IMR-90 (cell line): ENCODE results near the gene SRCIN1. TPM values are rescaled to one million over a fixed set of nuclear protein-coding genes. Genes with fewer than 3 reads are reported as not detected.

Experiments used
- ATAC-seq: fragments of 200-7000 bp; cut with Tn5 transposase; 2 replicates; pipeline ENCODE4 v1.9.1; 2020; ENCODE audit warnings: low read depth, mild to moderate bottlenecking, moderate library complexity
- BruUV-seq: library from RNA; stranded (reverse); fragments of 400-500 nt; replicated peaks from 2 replicates; lab custom pipeline; 2021; lab: Mats Ljungman, UMichigan
- CTCF ChIA-PET: fragments of 300-600 bp; formaldehyde crosslinking; extraction: SDS; loops from one replicate; lab custom pipeline; 2021; ENCODE audit warnings: antibody characterized with exemption; lab: Yijun Ruan, JAX
- POLR2A ChIA-PET: fragments of 300-600 bp; sonication (Branson Sonifier 250); formaldehyde crosslinking; loops from one replicate; lab custom pipeline; 2022; ENCODE audit warnings: antibody characterized with exemption; ENCODE audit not compliant: unreplicated experiment; lab: Charles Lee
- DNase-seq: peaks from one replicate; pipeline ENCODE4 v3.0.0; 2013
- H2AFZ ChIP-seq: replicated peaks from 2 replicates; pipeline ENCODE3; 2013; ENCODE audit warnings: low read length, mild to moderate bottlenecking; ENCODE audit not compliant: poor library complexity
- H2AK5ac ChIP-seq: 2 replicates; pipeline ENCODE4 v1.6.1; 2013; ENCODE audit warnings: low read depth, low read length, inconsistent platforms
- H2AK9ac ChIP-seq: replicated peaks from 2 replicates; pipeline ENCODE3; 2013; ENCODE audit warnings: mild to moderate bottlenecking, low read depth, low read length, moderate library complexity; ENCODE audit not compliant: poor library complexity
- H2BK120ac ChIP-seq: 2 replicates; pipeline ENCODE4 v1.6.1; 2013; ENCODE audit warnings: low read depth, low read length, inconsistent platforms
- H2BK15ac ChIP-seq: 3 replicates; pipeline ENCODE4 v1.6.1; 2013; ENCODE audit warnings: low read depth, low read length, inconsistent platforms
- H2BK20ac ChIP-seq: 2 replicates; pipeline ENCODE4 v1.6.1; 2013; ENCODE audit warnings: low read depth, mild to moderate bottlenecking, inconsistent platforms, low read length, moderate library complexity
- H2BK5ac ChIP-seq: 2 replicates; pipeline ENCODE4 v1.6.1; 2013; ENCODE audit warnings: mild to moderate bottlenecking, low read depth, low read length, inconsistent platforms; ENCODE audit not compliant: poor library complexity, severe bottlenecking
- H3K14ac ChIP-seq: replicated peaks from 2 replicates; pipeline ENCODE4 v1.6.1; 2013; ENCODE audit warnings: low read depth, low read length, inconsistent platforms
- H3K18ac ChIP-seq: 2 replicates; pipeline ENCODE4 v1.6.1; 2013; ENCODE audit warnings: low read depth, low read length, control low read depth
- H3K23ac ChIP-seq: 2 replicates; pipeline ENCODE4 v1.6.1; 2013; ENCODE audit warnings: low read depth, low read length, inconsistent platforms
- H3K27ac ChIP-seq: 2 replicates; pipeline ENCODE4 v1.5.1; 2013; ENCODE audit warnings: mild to moderate bottlenecking, control low read depth, low read length; ENCODE audit not compliant: insufficient read depth
- H3K27me3 ChIP-seq: 2 replicates; pipeline ENCODE4 v1.6.1; 2013; ENCODE audit warnings: low read length; ENCODE audit not compliant: control insufficient read depth, insufficient read depth
- H3K36me3 ChIP-seq: 2 replicates; pipeline ENCODE4 v1.6.1; 2013; ENCODE audit warnings: low read length, mixed read lengths; ENCODE audit not compliant: control insufficient read depth, insufficient read depth
- H3K4ac ChIP-seq: 2 replicates; pipeline ENCODE4 v1.6.1; 2013; ENCODE audit warnings: low read depth, low read length, inconsistent platforms
- H3K4me1 ChIP-seq: 2 replicates; pipeline ENCODE4 v1.6.1; 2013; ENCODE audit warnings: low read length, mixed read lengths; ENCODE audit not compliant: control insufficient read depth, insufficient read depth
- H3K4me2 ChIP-seq: 2 replicates; pipeline ENCODE4 v1.6.1; 2013; ENCODE audit warnings: low read depth, mild to moderate bottlenecking, control low read depth, low read length, moderate library complexity
- H3K4me3 ChIP-seq: 2 replicates; pipeline ENCODE4 v1.5.1; 2013; ENCODE audit warnings: low read depth, mild to moderate bottlenecking, control low read depth, low read length, moderate library complexity; ENCODE audit not compliant: insufficient read depth
- H3K56ac ChIP-seq: 2 replicates; pipeline ENCODE4 v1.6.1; 2013; ENCODE audit warnings: low read length, inconsistent platforms; ENCODE audit not compliant: insufficient read depth; ENCODE audit errors: extremely low read depth
- H3K79me1 ChIP-seq, 2 experiments: 2 replicates each; pipeline ENCODE4 v1.6.1; 2013; ENCODE audit warnings: low read length in 2 of 2, inconsistent platforms in 1 of 2, low read depth in 1 of 2
- H3K9ac ChIP-seq: 2 replicates; pipeline ENCODE4 v1.6.1; 2013; ENCODE audit warnings: low read depth, low read length, control low read depth
- H3K9me1 ChIP-seq: 2 replicates; pipeline ENCODE4 v1.6.1; 2013; ENCODE audit warnings: low read length, inconsistent platforms; ENCODE audit not compliant: insufficient read depth
- H3K9me3 ChIP-seq: 2 replicates; pipeline ENCODE4 v1.6.1; 2013; ENCODE audit warnings: low read length; ENCODE audit not compliant: control insufficient read depth, insufficient read depth
- H4K20me1 ChIP-seq: 2 replicates; pipeline ENCODE4 v1.6.1; 2013; ENCODE audit warnings: low read length, inconsistent platforms; ENCODE audit not compliant: insufficient read depth
- H4K5ac ChIP-seq: 2 replicates; pipeline ENCODE4 v1.6.1; 2013; ENCODE audit warnings: mild to moderate bottlenecking, low read depth, low read length, control low read depth
- H4K8ac ChIP-seq, 2 experiments: 2 replicates each; pipeline ENCODE4 v1.6.1; 2013; ENCODE audit warnings: low read depth in 2 of 2, low read length in 2 of 2, control low read depth in 1 of 2, inconsistent platforms in 1 of 2
- H4K91ac ChIP-seq: 2 replicates; pipeline ENCODE4 v1.6.1; 2013; ENCODE audit warnings: low read depth, low read length, inconsistent platforms; ENCODE audit not compliant: insufficient read depth
- CEBPB ChIP-seq: IDR thresholded peaks from 2 replicates; pipeline ENCODE4 v1.6.1; 2012; ENCODE audit warnings: low read depth, low read length, improper control_type of control experiment
- CHD1 ChIP-seq: IDR thresholded peaks from 2 replicates; pipeline ENCODE4 v1.6.1; 2012; ENCODE audit warnings: low read depth, low read length, improper control_type of control experiment
- CTCF ChIP-seq: conservative IDR thresholded peaks from 2 replicates; pipeline ENCODE4 v1.5.1; 2012; ENCODE audit warnings: mild to moderate bottlenecking, low read depth, low read length, improper control_type of control experiment
- MAFK ChIP-seq: IDR thresholded peaks from 2 replicates; pipeline ENCODE4 v1.6.1; 2012; ENCODE audit warnings: low read depth, low read length, improper control_type of control experiment
- MAZ ChIP-seq: IDR thresholded peaks from 2 replicates; pipeline ENCODE4 v1.6.1; 2012; ENCODE audit warnings: low read depth, mild to moderate bottlenecking, low read length, improper control_type of control experiment, moderate library complexity, borderline replicate concordance
- MXI1 ChIP-seq: IDR thresholded peaks from 2 replicates; pipeline ENCODE4 v1.6.1; 2012; ENCODE audit warnings: low read depth, mild to moderate bottlenecking, low read length, moderate library complexity, borderline replicate concordance
- NFE2L2 ChIP-seq: fragments of 150-350 bp; IDR thresholded peaks from 2 replicates; pipeline ENCODE4 v1.6.1; 2016; ENCODE audit warnings: low read depth, mild to moderate bottlenecking, low read length
- POLR2A ChIP-seq: IDR thresholded peaks from 2 replicates; pipeline ENCODE4 v1.6.1; 2012; ENCODE audit warnings: mild to moderate bottlenecking, low read depth, low read length
- RAD21 ChIP-seq: IDR thresholded peaks from 2 replicates; pipeline ENCODE4 v1.6.1; 2012; ENCODE audit warnings: low read length, improper control_type of control experiment
- RFX5 ChIP-seq: IDR thresholded peaks from 2 replicates; pipeline ENCODE4 v1.8.0; 2012; ENCODE audit warnings: low read depth, mild to moderate bottlenecking, low read length, moderate library complexity
- USF2 ChIP-seq: fragments of 150-350 bp; IDR thresholded peaks from 2 replicates; pipeline ENCODE4 v1.6.1; 2017; ENCODE audit warnings: mild to moderate bottlenecking, antibody characterized with exemption, low read length, low read depth
- WGBS, 2 experiments: methylation state at CpG; one replicate each; pipeline versions ENCODE4 v1.1.5 to v1.1.7; 2013; ENCODE audit warnings: missing lambda C conversion rate in 2 of 2; ENCODE audit not compliant: insufficient read length in 1 of 2; ENCODE audit errors: extremely low coverage in 2 of 2; 5-methylcytosine and 5-hydroxymethylcytosine counted together
- dilution Hi-C: fragments of 300-500 bp; cut with HindIII; formaldehyde crosslinking; loops from one replicate; pipeline ENCODE4 v1.14.3; 2018; ENCODE audit warnings: low sequenced_read_pairs; ENCODE audit not compliant: unreplicated experiment
- in situ Hi-C: fragments of 300-500 bp; cut with MboI; formaldehyde crosslinking; loops from 3 replicates; pipeline ENCODE4 v1.14.3; 2019; ENCODE audit warnings: low sequenced_read_pairs, inconsistent platforms, mixed read lengths
- intact Hi-C: fragments of 100-400 bp; cut with micrococcal nuclease; formaldehyde crosslinking; loops from 2 replicates; pipeline ENCODE4 v1.10.0; 2022
- polyA plus RNA-seq, 3 experiments: library from polyadenylated mRNA; depleted of rRNA; stranded (reverse); fragments of >200 nt; gene quantifications; 2 replicates each; pipeline ENCODE4 v1.2.3, GENCODE V29; 2012; ENCODE audit warnings: low replicate concordance in 1 of 3
- total RNA-seq: library from RNA; depleted of rRNA; stranded (reverse); fragments of >200 nt; gene quantifications from 2 replicates; pipeline ENCODE4 v1.2.3, GENCODE V29; 2012
- TF ChIP-seq, protein P1 (sequence below): fragments of 150-350 bp; IDR thresholded peaks from 2 replicates; pipeline ENCODE4 v1.6.1; 2016; ENCODE audit warnings: low read depth, mild to moderate bottlenecking, low read length, moderate library complexity, borderline replicate concordance

The SRCIN1 gene
- total and polyA plus RNA-seq, 2 of the 4 experiments (the other 2 are of a cell fraction), result not detected

- Histone ChIP-seq H3K36me3 (no peaks in the 10 kb centered on the region), H2BK15ac (no peak overlapping the region), H3K4me1 (no peaks in the 10 kb centered on the region), H2AK5ac (no peak overlapping the region), H3K27me3 (peaks cover 54% of the 10 kb centered on the region), H3K4me3 (no peak overlapping the region), H3K18ac (no peak overlapping the region), H2AK9ac (no peak overlapping the region), H4K8ac (no peak overlapping the region), H2BK5ac (no peak overlapping the region), H3K27ac (no peak overlapping the region), H3K79me1 (no peaks in the 10 kb centered on the region), H3K14ac (no peak overlapping the region), H2BK20ac (no peak overlapping the region), H4K91ac (no peak overlapping the region), H2BK120ac (no peak overlapping the region), H3K56ac (no peak overlapping the region), H3K4ac (no peak overlapping the region), H2AFZ (no peak overlapping the region), H3K23ac (no peak overlapping the region), H3K4me2 (no peak overlapping the region), H4K20me1 (no peaks in the 10 kb centered on the region), H3K9me1 (0 out of 2 replicates have a peak, but pooled peaks cover 2% of the 10 kb centered on the region), H3K9ac (no peak overlapping the region), H4K5ac (no peak overlapping the region), H3K9me3 (no peaks in the 10 kb centered on the region; the same call in 1 of the 2 replicates)
- ChIA-PET CTCF (no interaction called here), POLR2A (no interaction called here)
- TF ChIP-seq CHD1 (no peak), CTCF (no peak), CEBPB (no peak), POLR2A (no peak), RFX5 (no peak), RAD21 (no peak), NFE2L2 (no peak), MAZ (no peak), MXI1 (no peak), MAFK (no peak), USF2 (no peak)
- TF ChIP-seq, protein P1, sequence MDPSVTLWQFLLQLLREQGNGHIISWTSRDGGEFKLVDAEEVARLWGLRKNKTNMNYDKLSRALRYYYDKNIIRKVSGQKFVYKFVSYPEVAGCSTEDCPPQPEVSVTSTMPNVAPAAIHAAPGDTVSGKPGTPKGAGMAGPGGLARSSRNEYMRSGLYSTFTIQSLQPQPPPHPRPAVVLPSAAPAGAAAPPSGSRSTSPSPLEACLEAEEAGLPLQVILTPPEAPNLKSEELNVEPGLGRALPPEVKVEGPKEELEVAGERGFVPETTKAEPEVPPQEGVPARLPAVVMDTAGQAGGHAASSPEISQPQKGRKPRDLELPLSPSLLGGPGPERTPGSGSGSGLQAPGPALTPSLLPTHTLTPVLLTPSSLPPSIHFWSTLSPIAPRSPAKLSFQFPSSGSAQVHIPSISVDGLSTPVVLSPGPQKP, result no peak
- dilution Hi-C loops (no loop called here), in situ Hi-C loops (no loop called here), intact Hi-C loops (no loop called here)
- DNase-seq, result no peak
- WGBS, 2 experiments, result 85% methylated on average over 7 of the region's 17 CpGs; no CpG with 5 or more reads in 1 of the 2 experiments
- ATAC-seq, result no peak
- no TSS peak for BruUV-seq
Observed at GRCh38 chr17:38552343-38552742, 53.4 kb downstream of the SRCIN1 start.
